Upper lobe of left lung (tissue), 4 donors: Measurements from ENCODE around the gene EPHB2.

Experiments used
- CTCF ChIP-seq, 6 experiments: fragments of 450-650 bp in 4 of 6; fragments of 200-600 bp in 2 of 6; sonication (generic) in 2 of 6; IDR thresholded peaks; one replicate each; pipeline ENCODE4 v1.5.1; 2016 to 2019; ENCODE audit warnings: antibody characterized with exemption in 6 of 6
- EP300 ChIP-seq, 4 donors: sonication (generic); formaldehyde crosslinking; IDR thresholded peaks; one replicate each; pipeline ENCODE4 v1.5.1; 2017; ENCODE audit warnings: antibody characterized with exemption in 4 of 4, control low read depth in 2 of 4
- POLR2AphosphoS5 ChIP-seq, 2 donors: sonication (generic); formaldehyde crosslinking; IDR thresholded peaks; one replicate each; pipeline ENCODE4 v1.5.1; 2017; ENCODE audit warnings: antibody characterized with exemption in 2 of 2

- TF ChIP-seq POLR2AphosphoS5 (IDR thresholded peaks at IDR 0.05) (no peak), CTCF (IDR thresholded peaks at IDR 0.05) (no peak), EP300 (IDR thresholded peaks at IDR 0.05) (no peak)
These were observed 79.8 kb downstream of the EPHB2 start for GRCh38 chr1:22790232-22791008.
